Transverse colon (tissue), 4 donors: ENCODE measurements around the gene KLHL29. TPM values are rescaled to one million over a fixed set of nuclear protein-coding genes. Genes with fewer than 3 reads are reported as not detected.

Experiments used
- DNase-seq: peaks from one replicate; pipeline ENCODE4 v3.0.0-alpha.2; 2019
- H3K27ac ChIP-seq, 4 donors: fragments of 200-600 bp; sonication (generic); 2 replicates each; pipeline ENCODE4 v1.5.1; 2016 to 2018; ENCODE audit warnings: inconsistent platforms in 4 of 4
- H3K27me3 ChIP-seq: fragments of 200-600 bp; sonication (generic); 2 replicates; pipeline ENCODE4 v1.5.1; 2017; ENCODE audit warnings: inconsistent platforms
- H3K36me3 ChIP-seq, 4 donors: fragments of 200-600 bp; sonication (generic); 2 replicates each; pipeline ENCODE4 v1.5.1; 2017 to 2019; ENCODE audit warnings: inconsistent platforms in 4 of 4
- H3K4me1 ChIP-seq, 4 donors: fragments of 200-600 bp; sonication (generic); 2 replicates each; pipeline ENCODE4 v1.5.1; 2017 to 2020; ENCODE audit warnings: inconsistent platforms in 4 of 4
- H3K4me3 ChIP-seq, 4 donors: fragments of 200-600 bp; sonication (generic); 1 replicate in 1 of 4; 2 replicates in 3 of 4; pipeline versions ENCODE4 v1.5.1 to v1.6.1; 2017 to 2019; ENCODE audit warnings: inconsistent platforms in 4 of 4
- H3K9me3 ChIP-seq, 2 donors: fragments of 200-600 bp; sonication (generic); 2 replicates each; pipeline ENCODE4 v1.5.1; 2017 to 2019; ENCODE audit warnings: inconsistent platforms in 2 of 2
- EP300 ChIP-seq: sonication (generic); formaldehyde crosslinking; IDR thresholded peaks from one replicate; pipeline ENCODE4 v1.6.1; 2017; ENCODE audit warnings: antibody characterized with exemption, low read depth
- POLR2A ChIP-seq: fragments of 450-650 bp; IDR thresholded peaks from one replicate; pipeline ENCODE4 v1.6.1; 2016; ENCODE audit warnings: antibody characterized with exemption, mild to moderate bottlenecking, moderate library complexity
- POLR2AphosphoS5 ChIP-seq, 3 donors: sonication (generic); formaldehyde crosslinking; IDR thresholded peaks; one replicate each; pipeline ENCODE4 v1.6.1; 2016; ENCODE audit warnings: antibody characterized with exemption in 3 of 3
- WGBS, 2 donors: methylation state at CpG; one replicate each; pipeline ENCODE4 v1.1.5; 2018; ENCODE audit warnings: low coverage in 1 of 2; 5-methylcytosine and 5-hydroxymethylcytosine counted together
- in situ Hi-C, 4 donors: fragments of 200-750 bp; cut with MboI; loops; one replicate each; pipeline versions ENCODE4 v1.15.0 to v1.15.1; 2017; ENCODE audit warnings: low sequenced_read_pairs in 3 of 4, low pct_ligation_motif_present in 1 of 4, low pct_unique_long_range_greater_than_20kb in 1 of 4
- intact Hi-C: fragments of 100-400 bp; cut with DNase I; formaldehyde crosslinking; loops from one replicate; pipeline ENCODE4 v1.15.1; 2023; ENCODE audit warnings: low total_unique reads
- total RNA-seq, 4 donors: library from RNA; depleted of rRNA; stranded (reverse); fragments of >200 nt; gene quantifications; one replicate each; pipeline ENCODE4 v1.1.0, GENCODE V29; 2016
- TF ChIP-seq, protein P1 (sequence below), 5 experiments: fragments of 200-600 bp in 3 of 5; fragments of 450-650 bp in 2 of 5; sonication (generic) in 3 of 5; IDR thresholded peaks; 1 replicate in 2 of 5; 2 replicates in 3 of 5; pipeline ENCODE4 v1.5.1; 2016 to 2017; ENCODE audit warnings: antibody characterized with exemption in 5 of 5, inconsistent platforms in 3 of 5, mild to moderate bottlenecking in 2 of 5, moderate library complexity in 1 of 5

Gene KLHL29
- total RNA-seq, 4 donors from 2014 or later = 3.3 to 16.5 (median 5.8) TPM

DNA sequence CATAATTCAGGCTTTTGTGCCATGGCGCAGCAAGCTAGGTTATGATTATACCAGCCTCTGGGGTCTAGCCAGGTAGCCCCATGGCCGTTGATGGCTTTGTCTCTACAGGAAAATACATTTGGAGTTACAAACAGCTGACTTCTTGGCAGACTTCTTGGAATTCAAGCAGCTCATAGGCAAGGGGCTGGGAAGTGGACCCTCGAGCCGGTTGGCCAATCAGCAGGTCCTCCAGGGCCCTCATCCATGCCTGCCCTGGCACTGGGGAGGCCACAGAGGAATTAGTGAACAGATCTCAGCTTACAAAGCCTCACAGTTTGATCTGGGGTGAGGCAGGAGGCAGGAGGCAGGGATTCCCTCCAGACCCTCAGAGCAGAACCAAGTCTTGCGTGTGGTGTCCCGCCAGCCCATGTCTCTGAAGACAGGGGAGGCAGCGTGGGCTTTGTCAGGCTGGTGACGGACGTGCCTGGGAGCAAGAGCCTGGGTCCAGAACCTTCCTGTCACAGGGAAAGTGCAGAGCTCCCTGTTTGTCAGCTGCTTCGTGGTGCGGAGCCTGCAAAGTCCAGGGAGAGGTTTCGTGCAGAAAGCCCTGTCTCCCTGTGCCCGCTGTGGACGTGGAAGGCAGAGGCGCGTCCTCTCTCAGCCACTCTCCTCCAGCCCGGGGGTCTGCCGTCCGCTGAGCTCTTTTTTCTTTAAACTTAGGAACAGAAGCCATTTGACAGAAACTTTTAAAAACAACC is 131.7 kb downstream of the KLHL29 start:
- 88% methylated on average over 19 of the region's 19 CpGs; no CpG with 5 or more reads in 1 of the 2 donors for WGBS, 2 donors
- in situ Hi-C loops (no loop called here), intact Hi-C loops (no loop called here)
- no peaks in the 10 kb centered on the region for H3K27me3 ChIP-seq
- no peaks in the 10 kb centered on the region for H3K36me3 ChIP-seq
- TF ChIP-seq POLR2AphosphoS5 (IDR thresholded peaks at IDR 0.05) (no peak), POLR2A (no peak), EP300 (no peak)
- TF ChIP-seq, protein P1, sequence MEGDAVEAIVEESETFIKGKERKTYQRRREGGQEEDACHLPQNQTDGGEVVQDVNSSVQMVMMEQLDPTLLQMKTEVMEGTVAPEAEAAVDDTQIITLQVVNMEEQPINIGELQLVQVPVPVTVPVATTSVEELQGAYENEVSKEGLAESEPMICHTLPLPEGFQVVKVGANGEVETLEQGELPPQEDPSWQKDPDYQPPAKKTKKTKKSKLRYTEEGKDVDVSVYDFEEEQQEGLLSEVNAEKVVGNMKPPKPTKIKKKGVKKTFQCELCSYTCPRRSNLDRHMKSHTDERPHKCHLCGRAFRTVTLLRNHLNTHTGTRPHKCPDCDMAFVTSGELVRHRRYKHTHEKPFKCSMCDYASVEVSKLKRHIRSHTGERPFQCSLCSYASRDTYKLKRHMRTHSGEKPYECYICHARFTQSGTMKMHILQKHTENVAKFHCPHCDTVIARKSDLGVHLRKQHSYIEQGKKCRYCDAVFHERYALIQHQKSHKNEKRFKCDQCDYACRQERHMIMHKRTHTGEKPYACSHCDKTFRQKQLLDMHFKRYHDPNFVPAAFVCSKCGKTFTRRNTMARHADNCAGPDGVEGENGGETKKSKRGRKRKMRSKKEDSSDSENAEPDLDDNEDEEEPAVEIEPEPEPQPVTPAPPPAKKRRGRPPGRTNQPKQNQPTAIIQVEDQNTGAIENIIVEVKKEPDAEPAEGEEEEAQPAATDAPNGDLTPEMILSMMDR (IDR thresholded peaks at IDR 0.05) = no peak
- H3K4me3 ChIP-seq = no peak overlapping the region
- H3K27ac ChIP-seq = no peak overlapping the region
- no peaks in the 10 kb centered on the region for H3K9me3 ChIP-seq
- H3K4me1 ChIP-seq = peaks cover 0 to 23% (median 9%) of the 10 kb centered on the region in 4 donors
- DNase-seq = no peak

DNA sequence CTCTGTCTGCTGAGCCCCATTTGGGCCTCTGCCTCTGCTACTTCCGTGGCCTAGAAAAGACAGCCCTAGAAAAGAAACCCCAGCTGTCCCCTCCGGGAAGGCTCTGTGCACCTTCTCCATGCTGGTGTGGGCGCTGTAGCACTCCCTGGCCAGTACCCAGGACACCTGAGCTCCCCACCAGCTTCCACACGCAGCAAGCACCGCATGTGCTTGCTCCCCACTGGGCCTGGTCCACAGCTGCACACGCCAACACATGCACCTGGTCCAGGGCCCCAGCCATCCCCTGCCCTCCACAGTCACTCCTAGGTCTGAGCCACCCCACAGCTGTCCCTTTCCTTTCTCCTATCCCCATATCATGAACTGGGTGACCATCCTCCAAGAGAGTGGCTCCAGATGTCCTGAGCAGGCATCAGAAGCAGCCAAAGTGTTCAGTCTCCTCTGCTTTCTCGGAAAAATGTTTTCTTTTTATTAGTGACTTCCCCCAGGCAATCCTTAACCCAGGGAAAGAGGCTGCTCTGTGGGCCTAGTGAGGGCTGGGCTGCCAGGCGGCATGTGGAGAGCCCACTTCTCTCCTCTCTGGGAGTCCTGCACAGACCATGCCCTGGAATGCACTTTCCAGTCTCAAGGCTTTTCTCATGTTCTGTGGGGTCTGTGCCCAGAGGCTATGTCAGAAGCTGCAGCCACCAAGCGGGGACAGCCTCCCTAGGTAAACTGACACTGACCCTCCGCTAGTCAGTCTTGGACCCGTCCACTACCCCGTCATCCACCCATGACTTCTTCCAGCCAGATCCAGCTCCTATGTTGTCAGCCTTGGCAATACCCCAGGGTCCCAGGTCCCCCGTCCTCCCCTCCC is 133.7 kb downstream of the KLHL29 start:
- Histone ChIP-seq H3K36me3 (no peaks in the 10 kb centered on the region), H3K4me3 (no peak overlapping the region), H3K27me3 (no peaks in the 10 kb centered on the region), H3K4me1 (peaks cover 0 to 20% (median 6%) of the 10 kb centered on the region in 4 donors), H3K9me3 (no peaks in the 10 kb centered on the region), H3K27ac (peak overlapping the region in 1 of 4 donors; percentile 14)
- in situ Hi-C loops = no loop called here
- no peak for DNase-seq
- no peak for TF ChIP-seq POLR2AphosphoS5 (IDR thresholded peaks at IDR 0.05)
- TF ChIP-seq EP300 = no peak
- no peak for TF ChIP-seq POLR2A
- TF ChIP-seq, protein P1 (IDR thresholded peaks at IDR 0.05) = no peak
- 87 to 89% methylated on average over 3 to 13 of the region's 13 CpGs for WGBS, 2 donors
- intact Hi-C loops = no loop called here

DNA sequence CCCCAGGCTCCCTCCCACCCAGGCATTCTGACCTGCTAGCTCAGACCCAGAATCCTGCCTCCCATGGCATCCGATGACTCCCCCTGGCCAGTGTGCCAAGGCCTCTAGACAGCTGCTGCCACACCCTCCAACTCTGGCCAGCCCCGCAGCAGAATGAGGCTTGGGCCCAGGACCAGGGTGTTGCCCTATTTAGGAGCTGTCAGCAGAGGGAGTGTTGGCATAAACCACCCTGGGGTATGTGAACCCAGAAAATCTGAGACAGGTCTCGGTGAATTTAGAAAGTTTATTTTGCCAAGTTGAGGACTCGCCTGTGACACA is 134.3 kb downstream of the KLHL29 start:
- in situ Hi-C loops = no loop called here

GRCh38 chr2:23520256-23520655 is 135.3 kb downstream of the KLHL29 start:
- Histone ChIP-seq H3K36me3 (no peaks in the 10 kb centered on the region), H3K27ac (peak overlapping the region in 1 of 4 donors; percentile 44), H3K9me3 (no peaks in the 10 kb centered on the region), H3K4me1 (peaks cover 2 to 28% (median 12%) of the 10 kb centered on the region in 4 donors), H3K27me3 (no peaks in the 10 kb centered on the region), H3K4me3 (no peak overlapping the region)
- intact Hi-C loops (no loop called here), in situ Hi-C loops (no loop called here)
- TF ChIP-seq, protein P1 (IDR thresholded peaks at IDR 0.05) = no peak
- no peak for TF ChIP-seq POLR2A
- TF ChIP-seq POLR2AphosphoS5 (IDR thresholded peaks at IDR 0.05) = no peak
- TF ChIP-seq EP300 = no peak
- WGBS, 2 donors = 62 to 100% methylated on average over 1 to 5 of the region's 5 CpGs
- no peak for DNase-seq

More for the DNA sequence above, 134.3 kb downstream of the KLHL29 start:
- no peak for DNase-seq
- Histone ChIP-seq H3K27ac (peak overlapping the region in 1 of 4 donors; percentile 14), H3K36me3 (no peaks in the 10 kb centered on the region), H3K4me3 (no peak overlapping the region), H3K27me3 (no peaks in the 10 kb centered on the region), H3K4me1 (peaks cover 0 to 20% (median 8%) of the 10 kb centered on the region in 4 donors), H3K9me3 (no peaks in the 10 kb centered on the region)
- intact Hi-C loops = no loop called here
- 83% methylated on average over 4 of the region's 4 CpGs; no CpG with 5 or more reads in 1 of the 2 donors for WGBS, 2 donors
- no peak for TF ChIP-seq EP300
- TF ChIP-seq, protein P1 (IDR thresholded peaks at IDR 0.05) = no peak
- no peak for TF ChIP-seq POLR2A
- TF ChIP-seq POLR2AphosphoS5 (IDR thresholded peaks at IDR 0.05) = no peak
